Pulmonary artery endothelial cell (primary cell): Measurements from ENCODE around the gene ENTPD2. TPM values are rescaled to one million over a fixed set of nuclear protein-coding genes. Genes with fewer than 3 reads are reported as not detected.
"Not testable (repeated sequence)": the region's sequence is repeated elsewhere in the genome, so short reads cannot be mapped to it uniquely, and the experiment has no call there.

ENCODE experiments used
- DNase-seq: peaks from one replicate; pipeline ENCODE4 v3.0.0-alpha.2; 2011; ENCODE audit warnings: low read depth, low spot score
- total RNA-seq: library from RNA; depleted of rRNA; stranded (reverse); fragments of >200 nt; gene quantifications from 2 replicates; pipeline ENCODE4 v1.2.3, GENCODE V29; 2014

ENTPD2 gene
- total RNA-seq, 1 donor from 2014 or later = not detected

DNA sequence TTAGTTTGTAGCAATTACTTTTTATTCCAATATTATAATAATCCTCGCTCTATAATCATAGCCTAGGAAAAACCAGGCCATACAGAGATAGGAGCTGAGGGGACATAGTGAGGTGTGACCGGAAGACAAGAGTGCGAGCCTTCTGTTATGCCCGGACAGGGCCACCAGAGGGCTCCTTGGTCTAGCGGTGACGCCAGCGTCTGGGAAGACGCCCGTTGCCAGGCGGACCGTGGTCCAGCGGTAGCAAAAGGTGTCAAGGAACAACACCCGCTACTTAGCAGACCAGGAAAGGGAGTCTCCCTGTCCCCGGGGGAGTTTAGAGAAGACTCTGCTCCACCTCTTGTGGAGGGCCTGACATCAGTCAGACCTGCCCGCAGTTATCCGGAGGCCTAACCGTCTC, 49.6 kb downstream of the ENTPD2 start:
- DNase-seq = not testable (repeated sequence)

DNA sequence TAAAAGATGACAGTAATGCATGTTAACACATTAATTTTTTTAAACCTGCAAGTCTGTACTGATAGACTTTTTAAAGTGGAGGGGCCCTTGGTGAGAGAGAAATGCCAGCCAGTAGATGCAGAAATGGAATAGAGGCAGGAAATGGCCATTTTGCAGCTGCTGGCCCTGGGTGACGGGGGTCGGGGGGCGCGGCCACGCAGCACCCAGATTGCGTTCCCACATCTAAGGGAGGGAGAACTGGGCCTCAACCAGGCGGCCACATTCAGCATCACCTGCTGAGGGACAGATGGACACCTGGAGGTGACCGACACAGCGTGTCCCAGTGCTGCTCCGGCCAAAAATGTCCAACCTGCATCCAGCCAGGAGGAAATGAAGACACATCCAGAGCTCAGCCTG, 51.2 kb downstream of the ENTPD2 start:
- DNase-seq = no peak

DNA sequence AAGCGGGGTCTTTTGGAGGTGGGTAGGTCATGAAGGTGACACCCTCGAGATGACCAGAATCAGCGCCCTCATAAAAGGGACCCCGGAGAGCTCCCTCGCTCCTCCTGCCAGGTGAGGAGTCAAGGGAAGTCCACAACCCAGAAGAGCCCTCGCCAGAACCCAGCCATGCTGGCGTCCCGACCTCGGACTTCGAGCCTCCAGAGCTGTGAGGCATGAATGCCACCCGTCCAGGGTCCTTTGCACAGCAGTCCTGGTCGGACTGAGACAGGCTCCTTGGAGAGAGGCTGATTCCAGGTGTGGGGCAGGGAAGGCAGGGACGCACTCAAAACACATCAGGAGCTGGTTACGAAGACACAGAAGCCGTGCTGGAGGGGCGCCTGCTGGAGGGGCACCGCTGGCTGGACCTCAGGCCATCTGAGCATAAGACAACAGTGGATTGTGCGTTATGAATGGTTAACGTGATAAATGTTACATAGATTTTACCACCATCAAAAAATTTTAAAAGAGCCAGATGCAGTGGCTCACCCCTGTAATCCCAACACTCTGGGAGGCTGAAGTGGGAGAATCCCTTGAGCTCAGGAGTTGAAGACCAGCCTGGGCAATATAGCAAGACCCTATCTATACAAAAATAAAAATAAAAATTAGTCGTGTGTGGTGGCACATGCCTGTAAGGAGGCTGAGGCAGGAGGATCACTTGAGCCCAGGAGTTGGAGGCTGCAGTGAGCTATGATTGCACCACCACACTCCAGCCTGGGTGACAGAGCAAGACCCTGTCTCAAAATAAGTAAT, 51.8 kb downstream of the ENTPD2 start:
- no peak for DNase-seq

GRCh38 chr9:137000177-137000930, 53.5 kb downstream of the ENTPD2 start:
- DNase-seq = no peak

Other genes with a start within 250 kb of the ENTPD2 start
- 85.5 and 96.1 TPM in 2 replicates for gene RABL6, start 246.1 kb downstream of the ENTPD2 start, total RNA-seq
- gene AJM1, start 211.6 kb downstream of the ENTPD2 start, total RNA-seq = 0.66 and 0.78 TPM in 2 replicates
- 150 and 171 TPM in 2 replicates for gene PHPT1, start 204.7 kb downstream of the ENTPD2 start, total RNA-seq
- 0.86 and 2.1 TPM in 2 replicates for gene MAMDC4, start 201.7 kb downstream of the ENTPD2 start, total RNA-seq
- gene EDF1, start 187.8 kb downstream of the ENTPD2 start, total RNA-seq = 279 and 309 TPM in 2 replicates
- 12.7 and 23.9 TPM in 2 replicates for gene TRAF2, start 167.5 kb downstream of the ENTPD2 start, total RNA-seq
- 171 and 182 TPM in 2 replicates for gene FBXW5, start 109.3 kb downstream of the ENTPD2 start, total RNA-seq
- 0.67 TPM in 1 of 2 replicates, not detected in the other for gene C8G, start 108.8 kb downstream of the ENTPD2 start, total RNA-seq
- not detected in 2 replicates for gene LCN12, start 101.8 kb downstream of the ENTPD2 start, total RNA-seq
- not detected in 2 replicates for gene PTGDS, start 76.6 kb downstream of the ENTPD2 start, total RNA-seq
- gene LCNL1, start 71.1 kb downstream of the ENTPD2 start, total RNA-seq = not detected in 2 replicates
- 17.8 and 18.0 TPM in 2 replicates for gene PAXX, start 61.6 kb downstream of the ENTPD2 start, total RNA-seq
- gene CLIC3, start 57.5 kb downstream of the ENTPD2 start, total RNA-seq = 0.33 and 0.46 TPM in 2 replicates
- gene ABCA2, start 25.8 kb downstream of the ENTPD2 start, total RNA-seq = 7.9 and 15.7 TPM in 2 replicates
- not detected in 2 replicates for gene FUT7, start 22.0 kb downstream of the ENTPD2 start, total RNA-seq
- gene NPDC1, start 7.9 kb downstream of the ENTPD2 start, total RNA-seq = 31.2 and 33.0 TPM in 2 replicates
- gene SAPCD2, start 16.5 kb upstream of the ENTPD2 start, total RNA-seq = 17.6 and 31.1 TPM in 2 replicates
- 15.4 and 17.0 TPM in 2 replicates for gene UAP1L1, start 23.5 kb upstream of the ENTPD2 start, total RNA-seq
- gene MAN1B1, start 32.9 kb upstream of the ENTPD2 start, total RNA-seq = 58.1 and 76.7 TPM in 2 replicates
- 73.7 and 133 TPM in 2 replicates for gene DPP7, start 60.7 kb upstream of the ENTPD2 start, total RNA-seq
- 0.04 and 0.26 TPM in 2 replicates for gene GRIN1, start 85.1 kb upstream of the ENTPD2 start, total RNA-seq
- not detected in 2 replicates for gene LRRC26, start 116.0 kb upstream of the ENTPD2 start, total RNA-seq
- not detected in 2 replicates for gene TMEM210, start 118.0 kb upstream of the ENTPD2 start, total RNA-seq
- gene ANAPC2, start 134.5 kb upstream of the ENTPD2 start, total RNA-seq = 24.4 and 30.5 TPM in 2 replicates
- gene SSNA1, start 134.6 kb upstream of the ENTPD2 start, total RNA-seq = 107 and 115 TPM in 2 replicates
- 5.1 and 6.4 TPM in 2 replicates for gene TPRN, start 146.7 kb upstream of the ENTPD2 start, total RNA-seq
- 26.1 and 34.2 TPM in 2 replicates for gene TMEM203, start 151.6 kb upstream of the ENTPD2 start, total RNA-seq
- 3.5 and 4.2 TPM in 2 replicates for gene NDOR1, start 151.6 kb upstream of the ENTPD2 start, total RNA-seq
- gene RNF208, start 168.2 kb upstream of the ENTPD2 start, total RNA-seq = 0.07 and 0.33 TPM in 2 replicates
- 0.11 and 0.46 TPM in 2 replicates for gene CYSRT1, start 171.1 kb upstream of the ENTPD2 start, total RNA-seq
- 0.07 TPM in 2 replicates for gene RNF224, start 173.4 kb upstream of the ENTPD2 start, total RNA-seq
- not detected in 2 replicates for gene SLC34A3, start 176.8 kb upstream of the ENTPD2 start, total RNA-seq
- 279 and 476 TPM in 2 replicates for gene TUBB4B, start 187.2 kb upstream of the ENTPD2 start, total RNA-seq
- gene STPG3, start 197.2 kb upstream of the ENTPD2 start, total RNA-seq = not detected in 2 replicates
- 78.1 and 78.6 TPM in 2 replicates for gene NELFB, start 201.3 kb upstream of the ENTPD2 start, total RNA-seq
- gene TOR4A, start 223.7 kb upstream of the ENTPD2 start, total RNA-seq = 28.9 and 35.3 TPM in 2 replicates
- gene NRARP, start 248.2 kb upstream of the ENTPD2 start, total RNA-seq = 14.0 and 16.0 TPM in 2 replicates